Right cardiac atrium (tissue), 5 donors: ENCODE data around the gene THSD7B. TPM values are rescaled to one million over a fixed set of nuclear protein-coding genes. Genes with fewer than 3 reads are reported as not detected.

Experiments
- ATAC-seq, 2 donors: fragments of 200-7000 bp; cut with Tn5 transposase; one replicate each; pipeline versions ENCODE4 v1.8.0 to v1.9.1; 2020; ENCODE audit warnings: moderate library complexity in 2 of 2, mild to moderate bottlenecking in 1 of 2
- DNase-seq, 3 donors: peaks; one replicate each; pipeline ENCODE4 v3.0.0-alpha.2; 2020
- H3K27ac ChIP-seq: one replicate; pipeline ENCODE4 v1.5.1; 2013; ENCODE audit warnings: mild to moderate bottlenecking, low read length, control low read depth, moderate library complexity
- H3K27me3 ChIP-seq: one replicate; pipeline ENCODE4 v1.6.1; 2013; ENCODE audit not compliant: control insufficient read depth, insufficient read depth
- H3K4me1 ChIP-seq: one replicate; pipeline ENCODE4 v1.6.1; 2013; ENCODE audit warnings: low read length; ENCODE audit not compliant: control insufficient read depth, insufficient read depth
- H3K4me3 ChIP-seq: one replicate; pipeline ENCODE4 v1.5.1; 2013; ENCODE audit warnings: low read length, control low read depth
- H3K9me3 ChIP-seq: one replicate; pipeline ENCODE4 v1.6.1; 2013; ENCODE audit warnings: low read length; ENCODE audit not compliant: control insufficient read depth
- WGBS: extraction: QIAGEN DNeasy Blood & Tissue Kit; methylation state at CpG from one replicate; pipeline ENCODE4 v1.1.7; 2013; 5-methylcytosine and 5-hydroxymethylcytosine counted together
- intact Hi-C, 4 donors: fragments of 100-400 bp; cut with DNase I; formaldehyde crosslinking; loops; one replicate each; pipeline versions ENCODE4 v1.11.0 to v1.14.0; 2022 to 2023
- polyA plus RNA-seq: library from polyadenylated mRNA; stranded (reverse); fragments of 200-250 nt; gene quantifications from one replicate; pipeline ENCODE4 v1.2.3, GENCODE V29; 2013
- total RNA-seq, 4 donors: library from RNA; stranded (reverse); fragmentation: NEBNext Ultra II Directional; extraction: Animal tissue kit (Norgen Biotek cat#: 25700); gene quantifications; one replicate each; pipeline ENCODE4 v1.2.1, GENCODE V29; 2021
- donor health status: healthy with polysubstance abuse.
- donor health status: DM: no; HTN: yes; CAD: no.
- donor health status: DM: no; HTN: no; CAD: no.
- donor health status: DM: no; HTN: yes; CAD: no; lungs with severe emphysema.
- donor health status: DM: yes; HTN: yes; CAD: no.

The THSD7B gene
- total and polyA plus RNA-seq, 5 donors, result 0.14 to 0.76 (median 0.19) TPM

DNA sequence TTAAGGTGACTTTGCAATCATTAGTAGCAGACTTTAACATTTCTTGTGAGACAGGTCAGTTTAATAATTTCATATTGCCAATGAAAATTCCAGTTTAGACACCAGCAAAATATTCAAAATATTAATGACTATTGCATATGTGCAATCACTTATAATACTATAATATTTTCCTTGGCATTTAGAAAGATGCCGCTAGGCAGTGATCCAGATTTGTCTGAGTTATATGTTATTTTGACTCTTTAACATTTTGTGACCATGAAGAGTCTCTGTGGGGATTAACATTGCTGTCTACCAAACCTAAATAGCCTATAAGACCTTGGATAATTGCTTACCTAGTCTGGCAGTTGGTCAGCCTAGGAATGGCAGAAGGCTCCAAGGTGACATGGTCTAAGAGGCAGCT, 389.6 kb downstream of the THSD7B start:
- Histone ChIP-seq H3K9me3 (no peaks in the 10 kb centered on the region), H3K4me1 (no peaks in the 10 kb centered on the region), H3K27me3 (no peaks in the 10 kb centered on the region), H3K4me3 (no peak overlapping the region), H3K27ac (no peak overlapping the region)
- ATAC-seq (no peak), DNase-seq (no peak)
- intact Hi-C loops, result no loop called here
- WGBS, result 85% methylated on average over 1 of the region's 1 CpG

DNA sequence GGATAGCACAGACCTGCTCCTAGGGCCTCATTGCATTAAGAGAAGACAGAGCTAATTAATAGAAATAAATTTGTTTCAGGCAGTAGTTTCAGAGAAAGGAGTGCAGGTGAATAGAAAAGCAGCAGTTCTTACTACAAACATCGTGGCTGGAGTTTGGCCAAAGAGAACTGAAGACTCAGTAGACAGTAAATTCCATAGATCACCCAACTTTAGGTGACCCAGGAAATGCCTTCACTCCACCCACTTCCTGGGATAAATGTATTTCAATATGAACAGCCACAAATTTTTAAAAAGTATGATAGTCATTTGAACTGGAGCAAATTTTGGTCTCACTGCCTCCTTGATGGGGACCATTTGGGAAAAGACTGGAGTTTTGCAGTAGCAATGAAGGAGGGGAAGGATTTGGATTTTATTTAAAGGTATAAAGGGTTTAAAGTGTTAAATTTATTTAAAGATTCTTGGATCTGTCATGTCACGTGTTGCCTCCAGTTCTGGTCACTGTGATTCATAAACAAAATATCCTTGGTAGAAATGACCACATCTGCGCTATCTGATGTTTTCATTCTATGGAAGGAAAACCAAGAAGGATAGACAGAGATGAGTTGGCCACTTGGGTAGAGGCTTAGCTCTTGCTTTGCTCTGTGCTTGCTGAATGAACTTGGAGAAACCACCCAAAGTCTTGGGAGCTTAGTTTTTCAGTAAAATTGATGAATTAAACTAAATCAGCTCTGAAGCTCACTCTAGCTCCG, 390.2 kb downstream of the THSD7B start:
- no peaks in the 10 kb centered on the region for H3K27me3 ChIP-seq
- intact Hi-C loops, result no loop called here
- ATAC-seq, result no peak
- WGBS, result 83% methylated on average over 4 of the region's 4 CpGs
- H3K9me3 ChIP-seq, result no peaks in the 10 kb centered on the region
- H3K4me3 ChIP-seq, result no peak overlapping the region
- H3K27ac ChIP-seq, result no peak overlapping the region
- no peak for DNase-seq
- no peaks in the 10 kb centered on the region for H3K4me1 ChIP-seq

DNA sequence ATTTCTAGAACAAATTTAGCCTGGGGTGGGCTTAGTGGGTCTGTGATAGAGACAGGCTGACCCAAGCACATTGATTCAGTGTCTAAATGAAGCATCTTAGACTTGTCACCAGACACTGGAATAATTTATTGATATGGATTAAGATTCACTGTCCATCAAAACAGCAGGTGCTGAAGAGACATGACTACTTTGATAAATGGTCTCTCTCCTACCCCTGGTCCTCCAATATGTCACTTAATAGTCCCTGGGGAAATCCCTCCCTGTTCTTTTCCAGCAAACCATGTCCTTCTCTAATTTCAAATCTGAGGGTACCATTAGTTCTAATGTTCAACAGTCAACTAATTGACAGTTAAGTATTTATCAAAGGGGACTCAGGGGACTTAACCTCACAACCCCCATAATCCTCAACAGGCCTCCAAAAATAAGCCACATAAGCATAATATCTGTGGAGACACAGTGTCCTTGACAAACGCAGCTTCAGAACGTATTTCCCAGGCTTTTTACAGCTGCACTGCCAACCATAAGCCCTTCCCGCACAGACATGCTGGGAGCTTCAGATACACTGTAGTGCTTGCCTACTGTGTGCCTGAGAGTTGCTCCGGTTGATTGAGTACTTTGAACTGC, 391.0 kb downstream of the THSD7B start:
- Histone ChIP-seq H3K27me3 (no peaks in the 10 kb centered on the region), H3K27ac (no peak overlapping the region), H3K4me1 (no peaks in the 10 kb centered on the region), H3K4me3 (no peak overlapping the region), H3K9me3 (no peaks in the 10 kb centered on the region)
- intact Hi-C loops, result no loop called here
- DNase-seq, result no peak
- 89% methylated on average over 4 of the region's 4 CpGs for WGBS
- ATAC-seq, result no peak

DNA sequence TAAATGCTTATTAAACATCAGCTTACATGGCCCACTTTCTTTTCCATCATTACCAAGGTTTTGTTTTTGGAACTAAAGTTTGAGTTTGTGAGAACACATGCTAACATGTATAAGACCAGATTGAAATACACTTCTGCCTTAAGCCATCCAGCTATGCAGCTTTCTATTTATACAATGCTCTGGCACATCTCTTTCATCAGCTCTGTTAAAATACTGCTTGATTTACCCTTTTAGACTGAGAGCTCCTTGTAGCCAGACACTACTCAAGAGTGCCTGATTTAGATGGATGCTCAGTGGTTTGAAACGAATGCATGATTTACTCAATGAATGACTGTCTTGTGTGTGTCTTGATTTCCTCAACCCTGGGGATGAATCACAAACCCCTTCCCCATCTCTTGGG, 392.5 kb downstream of the THSD7B start:
- Histone ChIP-seq H3K4me1 (no peaks in the 10 kb centered on the region), H3K27me3 (no peaks in the 10 kb centered on the region), H3K4me3 (no peak overlapping the region), H3K9me3 (no peaks in the 10 kb centered on the region), H3K27ac (no peak overlapping the region)
- DNase-seq, result no peak
- no peak for ATAC-seq
- WGBS, result 66% methylated on average over 1 of the region's 1 CpG
- intact Hi-C loops, result no loop called here

DNA sequence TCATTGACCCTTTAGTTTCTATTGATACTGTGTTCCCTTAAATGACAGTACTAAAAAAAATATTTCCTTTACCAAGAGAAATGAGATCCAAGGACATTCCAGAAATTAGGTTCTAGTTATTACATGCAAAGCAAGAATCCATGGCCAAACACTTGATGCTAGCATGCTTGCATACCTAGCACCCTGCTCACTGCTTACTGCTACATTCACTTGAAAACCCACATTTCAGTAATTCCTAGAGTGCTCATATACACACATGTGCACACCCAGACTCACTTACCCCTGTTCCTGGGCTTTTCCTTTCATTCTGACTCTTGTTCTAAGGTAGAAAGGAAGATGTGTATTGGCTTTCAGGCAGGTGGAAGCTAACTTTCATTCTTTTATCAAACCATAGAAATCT, 395.9 kb downstream of the THSD7B start:
- Histone ChIP-seq H3K27ac (no peak overlapping the region), H3K4me1 (no peaks in the 10 kb centered on the region), H3K27me3 (no peaks in the 10 kb centered on the region), H3K9me3 (no peaks in the 10 kb centered on the region), H3K4me3 (no peak overlapping the region)
- ATAC-seq, result no peak
- intact Hi-C loops, result no loop called here
- DNase-seq, result no peak

DNA sequence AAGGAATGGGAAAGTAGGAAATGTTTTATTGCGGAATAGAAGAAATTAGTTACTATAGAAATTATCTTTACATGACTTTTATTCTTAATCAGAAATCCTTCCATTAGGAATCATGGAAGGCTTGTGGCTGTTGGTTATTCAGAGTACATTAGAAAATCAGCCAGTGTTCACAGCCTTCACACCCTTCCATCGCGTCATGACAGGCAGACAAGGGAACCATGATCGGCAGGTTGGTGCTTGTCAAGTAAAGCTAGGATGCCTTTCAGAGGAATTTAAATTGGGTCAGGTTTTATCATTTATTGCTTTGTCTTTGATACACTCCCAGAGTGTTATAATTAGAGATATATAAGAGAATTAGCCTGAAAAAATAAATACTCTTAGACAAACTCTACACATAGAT, 400.6 kb downstream of the THSD7B start:
- no peaks in the 10 kb centered on the region for H3K4me1 ChIP-seq
- ATAC-seq, result no peak
- H3K9me3 ChIP-seq, result no peaks in the 10 kb centered on the region
- DNase-seq, result no peak
- H3K27ac ChIP-seq, result no peak overlapping the region
- intact Hi-C loops, result no loop called here
- 76% methylated on average over 4 of the region's 4 CpGs for WGBS
- H3K27me3 ChIP-seq, result no peaks in the 10 kb centered on the region
- no peak overlapping the region for H3K4me3 ChIP-seq

DNA sequence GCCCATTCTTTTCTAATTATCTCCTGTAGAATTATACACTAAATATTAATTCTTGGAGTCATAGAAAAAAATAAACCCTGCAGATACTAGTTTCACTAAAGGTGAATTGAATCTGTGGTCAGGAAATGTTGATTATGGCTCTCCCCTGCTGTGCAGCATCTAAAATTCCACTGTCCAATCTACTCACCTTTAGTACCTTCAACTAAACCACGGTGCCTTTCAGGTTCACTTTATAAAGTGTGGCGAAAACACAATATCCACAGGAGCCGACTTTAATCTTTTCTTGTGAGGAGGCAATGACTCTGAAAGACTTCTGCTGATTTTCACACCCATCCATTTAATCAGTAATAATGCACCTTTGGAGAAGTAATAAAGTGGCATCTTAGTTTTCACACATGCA, 402.3 kb downstream of the THSD7B start:
- H3K27ac ChIP-seq, result no peak overlapping the region
- no peak for DNase-seq
- no peaks in the 10 kb centered on the region for H3K9me3 ChIP-seq
- no peaks in the 10 kb centered on the region for H3K27me3 ChIP-seq
- intact Hi-C loops, result no loop called here
- H3K4me3 ChIP-seq, result no peak overlapping the region
- H3K4me1 ChIP-seq, result no peaks in the 10 kb centered on the region
- no peak for ATAC-seq
- WGBS, result 73% methylated on average over 3 of the region's 3 CpGs

DNA sequence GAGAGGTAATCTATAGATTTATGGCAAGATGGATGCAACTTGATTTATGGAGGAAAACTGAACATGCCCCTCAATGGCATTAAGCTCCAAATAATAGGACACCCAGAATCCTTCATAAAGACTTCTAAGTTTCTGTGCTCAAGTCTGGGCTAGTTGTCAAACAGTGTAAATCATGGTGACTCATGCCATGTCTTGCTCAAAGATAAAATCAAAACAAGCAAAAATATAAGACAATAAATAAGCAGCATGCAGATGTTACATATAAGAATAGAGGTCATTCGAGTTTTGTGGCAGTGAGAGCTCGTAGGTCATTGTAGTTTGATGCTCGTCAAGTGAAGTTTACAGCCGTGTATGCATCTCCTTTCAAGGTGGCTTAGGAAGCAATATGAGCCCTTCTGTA, 403.2 kb downstream of the THSD7B start:
- intact Hi-C loops, result no loop called here
- ATAC-seq, result no peak
- no peaks in the 10 kb centered on the region for H3K4me1 ChIP-seq
- H3K27ac ChIP-seq, result no peak overlapping the region
- H3K4me3 ChIP-seq, result no peak overlapping the region
- 86% methylated on average over 4 of the region's 4 CpGs for WGBS
- no peak for DNase-seq
- H3K27me3 ChIP-seq, result no peaks in the 10 kb centered on the region
- H3K9me3 ChIP-seq, result no peaks in the 10 kb centered on the region

DNA sequence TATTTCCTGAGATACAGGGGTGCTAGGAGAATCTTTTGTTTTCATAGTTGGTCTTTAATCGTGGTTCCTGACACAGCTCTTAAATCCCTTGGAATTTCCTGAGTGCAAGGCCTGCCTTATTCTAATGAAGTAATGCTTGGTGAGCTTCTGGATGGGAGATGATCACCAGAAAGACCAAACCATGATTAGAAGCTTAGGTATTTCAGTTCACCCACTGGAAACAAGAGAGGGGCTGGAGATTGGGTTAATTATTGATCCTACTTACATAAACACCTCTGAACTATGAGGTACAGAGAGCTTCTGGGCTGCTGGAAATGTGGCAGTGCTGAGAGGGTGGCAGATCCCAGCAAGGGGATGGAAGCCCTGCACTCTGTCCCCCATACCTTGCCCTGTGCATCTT, 406.8 kb downstream of the THSD7B start:
- H3K4me3 ChIP-seq, result no peak overlapping the region
- whole genome bisulfite sequencing, result 48% methylated on average over 1 of the region's 1 CpG
- intact Hi-C loops, result no loop called here
- H3K27ac ChIP-seq, result no peak overlapping the region
- ATAC-seq (no peak), DNase-seq (no peak)
- H3K4me1 ChIP-seq, result no peaks in the 10 kb centered on the region
- H3K9me3 ChIP-seq, result no peaks in the 10 kb centered on the region
- H3K27me3 ChIP-seq, result no peaks in the 10 kb centered on the region

DNA sequence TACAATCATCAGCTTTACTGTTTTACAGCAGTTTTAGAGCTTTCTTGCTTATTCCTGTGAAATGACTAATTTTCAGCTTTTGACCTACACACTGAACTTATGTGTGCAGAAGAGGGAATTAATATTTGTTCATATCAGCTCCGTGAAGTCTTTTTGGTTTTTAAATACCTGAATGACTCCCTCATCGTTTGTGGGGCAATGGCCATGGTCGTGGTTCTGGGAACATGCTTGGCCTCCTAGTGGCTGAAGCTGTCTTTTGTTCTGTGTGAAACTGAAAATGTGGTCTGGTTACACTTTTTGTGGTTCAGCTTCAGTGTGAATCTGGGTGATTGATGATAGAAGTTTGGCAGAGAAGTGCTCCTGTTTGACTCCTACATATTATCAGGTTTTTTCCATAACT, 408.1 kb downstream of the THSD7B start:
- Histone ChIP-seq H3K4me3 (no peak overlapping the region), H3K9me3 (no peaks in the 10 kb centered on the region), H3K4me1 (no peaks in the 10 kb centered on the region), H3K27ac (no peak overlapping the region), H3K27me3 (no peaks in the 10 kb centered on the region)
- DNase-seq (no peak), ATAC-seq (no peak)
- 31% methylated on average over 3 of the region's 3 CpGs for WGBS
- intact Hi-C loops, result no loop called here

DNA sequence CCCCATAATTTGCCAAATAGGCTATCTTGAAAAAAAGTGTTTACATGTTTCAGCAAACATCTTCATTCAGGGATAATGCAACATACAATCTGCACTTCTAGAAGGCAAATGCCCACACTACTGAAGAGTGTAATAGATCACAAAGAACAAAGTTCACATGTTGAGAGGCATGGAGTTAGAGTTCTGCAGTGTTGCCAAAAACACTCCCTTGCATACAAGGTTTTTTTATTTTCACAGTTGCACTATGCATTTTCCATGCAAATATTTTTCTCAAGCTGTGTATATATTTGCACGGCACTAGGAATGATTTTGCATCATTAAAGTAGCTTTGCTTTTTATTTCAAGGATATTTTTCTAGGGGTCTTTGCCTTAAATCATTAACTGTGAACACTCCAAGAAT, 409.9 kb downstream of the THSD7B start:
- ATAC-seq (no peak), DNase-seq (no peak)
- Histone ChIP-seq H3K9me3 (no peaks in the 10 kb centered on the region), H3K27me3 (no peaks in the 10 kb centered on the region), H3K4me1 (no peaks in the 10 kb centered on the region), H3K27ac (no peak overlapping the region), H3K4me3 (no peak overlapping the region)
- WGBS, result 82% methylated on average over 1 of the region's 1 CpG
- intact Hi-C loops, result no loop called here

DNA sequence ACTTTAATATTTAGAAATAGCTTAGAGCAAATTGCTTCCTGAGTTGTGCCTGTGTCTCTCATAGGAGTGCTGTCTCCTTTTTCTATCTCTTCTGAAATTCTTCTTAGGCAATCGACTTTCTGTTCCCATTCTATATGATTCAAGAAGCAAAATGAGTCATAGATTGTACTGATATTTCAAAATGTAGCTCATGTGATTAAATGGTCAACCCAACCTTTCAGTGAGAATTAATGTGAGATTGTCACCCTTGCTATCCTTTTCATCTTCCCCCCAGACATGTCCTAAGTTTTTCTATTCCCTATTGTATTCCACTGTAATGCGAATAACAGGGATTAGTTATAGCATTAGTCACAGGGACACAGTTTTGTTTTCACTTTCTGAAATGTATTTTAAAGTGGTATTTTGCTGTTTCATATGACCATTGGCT, 413.6 kb downstream of the THSD7B start:
- H3K4me3 ChIP-seq, result no peak overlapping the region
- no peaks in the 10 kb centered on the region for H3K27me3 ChIP-seq
- H3K9me3 ChIP-seq, result no peaks in the 10 kb centered on the region
- no peak for ATAC-seq
- H3K4me1 ChIP-seq, result no peaks in the 10 kb centered on the region
- no peak overlapping the region for H3K27ac ChIP-seq
- WGBS, result 45% methylated on average over 2 of the region's 2 CpGs
- intact Hi-C loops, result no loop called here
- no peak for DNase-seq
